ENCODE data around the gene CBFA2T3.

- TF ChIP-seq CTCF (IDR thresholded peaks at IDR 0.05 in 8 of 11, conservative IDR thresholded peaks at IDR 0.05 in 3 of 11) (no peak), POLR2AphosphoS5 (IDR thresholded peaks at IDR 0.05) (peak in 1 of 3 donors; percentile 16)
Observed at GRCh38 chr16:88970050-88970449, 7.0 kb downstream of the CBFA2T3 start.

Data from spleen (tissue), 7 donors.